Nephron (organoid): ENCODE results near the gene IL20RA.
A peak's percentile ranks its signal among the peaks of the same experiment; 100 is the strongest.

Experiments
- H3K27ac Mint-ChIP-seq, 3 experiments: 2 replicates each; pipeline ENCODE4 v1.8.0; 2020; ENCODE audit warnings: mixed read lengths in 3 of 3, mild to moderate bottlenecking in 2 of 3, moderate library complexity in 1 of 3
- H3K27me3 Mint-ChIP-seq: 2 replicates; pipeline ENCODE4 v1.8.0; 2021; ENCODE audit warnings: low read depth, mild to moderate bottlenecking, moderate library complexity, mixed read lengths
- H3K36me3 Mint-ChIP-seq: 2 replicates; pipeline ENCODE4 v1.8.0; 2020; ENCODE audit warnings: low read depth, mixed read lengths
- H3K4me1 Mint-ChIP-seq: 2 replicates; pipeline ENCODE4 v1.8.0; 2020; ENCODE audit warnings: mixed read lengths
- H3K4me3 Mint-ChIP-seq, 3 experiments: 2 replicates each; pipeline ENCODE4 v1.8.0; 2020; ENCODE audit warnings: mild to moderate bottlenecking in 3 of 3, mixed read lengths in 3 of 3, moderate library complexity in 2 of 3
- H3K9me3 Mint-ChIP-seq: 2 replicates; pipeline ENCODE4 v1.8.0; 2020; ENCODE audit warnings: mixed read lengths
- TF ChIP-seq, protein P1 (sequence below), 3 experiments: fragments of 200-600 bp; sonication (generic); IDR thresholded peaks; one replicate each; pipeline ENCODE4 v1.5.0; 2021; ENCODE audit warnings: antibody characterized with exemption in 3 of 3; ENCODE audit not compliant: unreplicated experiment in 3 of 3

Gene IL20RA

DNA sequence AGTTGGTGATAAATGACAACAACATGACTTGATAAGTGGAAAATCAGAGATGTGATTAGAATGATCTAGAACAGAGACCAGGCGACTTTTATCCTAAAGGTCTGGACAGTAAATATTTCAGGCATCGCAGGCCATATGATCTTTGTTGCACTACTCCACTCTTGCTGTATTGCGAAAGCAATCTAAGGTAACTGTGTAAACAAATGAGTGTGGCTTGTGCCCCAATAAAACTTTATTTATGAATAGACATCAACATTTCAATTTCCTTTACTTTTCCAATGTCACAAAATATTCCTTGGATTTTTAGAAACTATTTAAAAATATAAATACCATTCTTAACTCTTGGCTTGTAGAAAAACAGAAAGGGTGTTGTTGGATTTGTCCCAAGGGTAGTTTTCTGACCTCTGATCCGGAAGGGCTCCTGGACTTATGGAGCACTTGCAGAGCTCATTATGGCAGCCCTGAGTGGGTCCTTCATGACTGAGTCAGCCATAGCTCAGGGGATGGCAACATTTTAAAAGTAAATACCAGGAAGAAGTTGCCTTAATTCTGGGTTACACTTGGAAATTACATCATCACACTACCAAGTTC lies 34.5 kb downstream of the IL20RA start:
- Mint-ChIP-seq H3K4me1 (peaks cover 19% of the 10 kb centered on the region), H3K27me3 (no peaks in the 10 kb centered on the region), H3K9me3 (no peaks in the 10 kb centered on the region), H3K27ac (no peak overlapping the region), H3K4me3 (no peak overlapping the region), H3K36me3 (no peaks in the 10 kb centered on the region)
- TF ChIP-seq, protein P1, sequence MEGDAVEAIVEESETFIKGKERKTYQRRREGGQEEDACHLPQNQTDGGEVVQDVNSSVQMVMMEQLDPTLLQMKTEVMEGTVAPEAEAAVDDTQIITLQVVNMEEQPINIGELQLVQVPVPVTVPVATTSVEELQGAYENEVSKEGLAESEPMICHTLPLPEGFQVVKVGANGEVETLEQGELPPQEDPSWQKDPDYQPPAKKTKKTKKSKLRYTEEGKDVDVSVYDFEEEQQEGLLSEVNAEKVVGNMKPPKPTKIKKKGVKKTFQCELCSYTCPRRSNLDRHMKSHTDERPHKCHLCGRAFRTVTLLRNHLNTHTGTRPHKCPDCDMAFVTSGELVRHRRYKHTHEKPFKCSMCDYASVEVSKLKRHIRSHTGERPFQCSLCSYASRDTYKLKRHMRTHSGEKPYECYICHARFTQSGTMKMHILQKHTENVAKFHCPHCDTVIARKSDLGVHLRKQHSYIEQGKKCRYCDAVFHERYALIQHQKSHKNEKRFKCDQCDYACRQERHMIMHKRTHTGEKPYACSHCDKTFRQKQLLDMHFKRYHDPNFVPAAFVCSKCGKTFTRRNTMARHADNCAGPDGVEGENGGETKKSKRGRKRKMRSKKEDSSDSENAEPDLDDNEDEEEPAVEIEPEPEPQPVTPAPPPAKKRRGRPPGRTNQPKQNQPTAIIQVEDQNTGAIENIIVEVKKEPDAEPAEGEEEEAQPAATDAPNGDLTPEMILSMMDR (IDR thresholded peaks at IDR 0.05; ENCODE audit: unreplicated experiment in 3 of 3), result no peak

DNA sequence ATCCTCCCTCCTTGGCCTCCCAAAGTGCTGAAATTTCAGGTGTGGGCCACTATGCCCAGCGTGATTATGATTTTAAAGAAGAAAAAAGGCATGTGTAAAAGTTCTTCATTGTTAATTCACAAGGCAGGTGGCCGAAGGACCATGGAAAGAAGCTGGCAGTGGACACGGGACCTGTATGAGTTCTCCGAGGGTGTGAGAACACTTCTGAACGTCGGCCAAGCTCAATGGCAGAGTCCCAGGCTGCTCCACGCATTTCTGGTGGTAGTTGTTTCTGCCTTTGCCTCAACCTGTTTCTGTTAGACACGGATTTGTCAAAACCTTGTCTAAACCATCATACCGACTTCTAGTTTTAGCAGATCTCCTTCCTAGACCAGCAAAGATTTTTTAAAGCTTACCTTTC lies 36.6 kb downstream of the IL20RA start:
- Mint-ChIP-seq H3K27ac (no peak overlapping the region), H3K36me3 (no peaks in the 10 kb centered on the region), H3K4me3 (no peak overlapping the region), H3K4me1 (peaks cover 10% of the 10 kb centered on the region), H3K27me3 (peaks cover 4% of the 10 kb centered on the region), H3K9me3 (no peaks in the 10 kb centered on the region)
- TF ChIP-seq, protein P1 (IDR thresholded peaks at IDR 0.05; ENCODE audit: unreplicated experiment in 3 of 3), result no peak

DNA sequence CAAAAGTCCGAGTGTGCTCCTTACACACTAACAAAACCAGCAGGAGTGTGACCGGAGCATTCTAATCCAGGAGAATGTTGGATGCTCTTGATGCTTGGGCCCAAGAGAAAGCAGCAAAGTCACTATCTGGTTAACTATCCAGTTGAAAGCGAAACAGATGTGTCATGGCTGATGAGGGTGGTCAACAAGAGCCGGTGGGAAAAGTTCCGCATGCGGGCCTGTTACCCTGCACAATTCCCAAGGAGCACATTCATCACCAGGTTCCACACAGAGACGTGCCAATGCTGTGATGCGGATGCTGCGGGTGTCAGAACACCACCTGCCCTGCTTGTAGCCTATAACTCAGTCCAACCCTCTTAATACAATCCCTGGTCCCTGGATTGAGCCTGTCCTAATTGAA lies 38.7 kb downstream of the IL20RA start:
- Mint-ChIP-seq H3K4me1 (peaks cover 6% of the 10 kb centered on the region), H3K4me3 (no peak overlapping the region), H3K9me3 (no peaks in the 10 kb centered on the region), H3K27ac (no peak overlapping the region), H3K36me3 (no peaks in the 10 kb centered on the region), H3K27me3 (peaks cover 13% of the 10 kb centered on the region)
- TF ChIP-seq, protein P1 (IDR thresholded peaks at IDR 0.05; ENCODE audit: unreplicated experiment in 3 of 3), result no peak

DNA sequence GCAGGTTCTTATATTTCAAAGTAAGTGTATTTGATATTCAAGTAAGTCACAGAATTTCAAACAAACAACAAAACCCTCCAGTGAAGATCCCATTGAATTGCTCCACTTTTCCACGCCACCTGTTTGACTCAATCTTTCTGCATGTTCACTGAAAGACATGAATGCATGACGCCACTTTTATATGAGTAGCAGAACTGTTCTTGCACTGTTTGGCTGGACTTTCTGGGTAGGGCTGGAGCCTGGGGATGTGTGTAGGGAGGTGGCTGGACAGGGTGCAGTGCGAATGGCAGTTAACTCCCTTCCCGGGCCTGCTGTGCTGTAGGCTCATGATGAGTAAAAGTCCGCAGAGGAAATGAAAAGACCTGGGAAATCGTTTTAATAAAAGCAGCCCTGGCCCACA lies 39.7 kb downstream of the IL20RA start:
- H3K4me1 Mint-ChIP-seq, result peaks cover 6% of the 10 kb centered on the region
- H3K9me3 Mint-ChIP-seq, result no peaks in the 10 kb centered on the region
- no peaks in the 10 kb centered on the region for H3K36me3 Mint-ChIP-seq
- H3K27me3 Mint-ChIP-seq, result peaks cover 16% of the 10 kb centered on the region
- H3K4me3 Mint-ChIP-seq, result no peak overlapping the region
- peak overlapping the region in 1 of 3 experiments; percentile 87 for H3K27ac Mint-ChIP-seq
- TF ChIP-seq, protein P1 (IDR thresholded peaks at IDR 0.05; ENCODE audit: unreplicated experiment in 3 of 3), result no peak

DNA sequence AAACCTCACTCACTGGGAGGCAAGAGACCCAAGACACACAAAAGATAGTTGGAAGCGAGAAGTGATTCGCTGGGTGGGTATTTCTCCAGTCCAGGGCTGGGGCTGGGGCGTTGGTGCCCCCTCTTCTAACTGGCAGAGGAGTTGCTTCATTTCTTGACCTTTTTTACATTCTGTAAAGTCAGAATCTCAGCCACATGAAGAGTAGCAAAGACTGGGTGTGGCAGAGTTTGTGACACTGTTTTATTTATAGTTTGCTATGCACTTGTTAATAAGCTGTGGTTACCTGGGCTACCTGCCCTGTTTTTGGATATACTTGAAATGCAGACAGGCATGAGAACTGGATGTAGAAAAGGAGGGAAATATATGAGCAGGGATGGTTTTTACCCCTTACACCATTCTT lies 42.3 kb downstream of the IL20RA start:
- Mint-ChIP-seq H3K27ac (no peak overlapping the region), H3K27me3 (peaks cover 16% of the 10 kb centered on the region), H3K4me1 (peaks cover 6% of the 10 kb centered on the region), H3K9me3 (no peaks in the 10 kb centered on the region), H3K4me3 (no peak overlapping the region), H3K36me3 (no peaks in the 10 kb centered on the region)
- TF ChIP-seq, protein P1 (IDR thresholded peaks at IDR 0.05; ENCODE audit: unreplicated experiment in 3 of 3), result no peak

DNA sequence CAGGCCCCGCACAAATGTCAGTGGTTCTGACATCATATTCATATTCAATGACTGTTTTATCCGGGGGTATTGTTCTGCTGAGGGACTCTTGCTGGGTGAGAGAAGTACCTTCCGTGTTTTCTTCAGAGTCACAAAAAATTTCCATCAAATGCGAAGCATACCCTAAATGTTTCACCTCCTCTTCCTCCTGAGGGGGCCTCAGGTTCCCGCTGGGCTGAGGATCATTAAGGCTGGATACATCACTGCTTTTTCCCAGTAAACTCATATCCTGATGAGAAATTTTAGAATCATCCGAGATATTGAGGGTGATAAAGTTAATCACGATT lies 42.8 kb downstream of the IL20RA start:
- Mint-ChIP-seq H3K27ac (no peak overlapping the region), H3K36me3 (no peaks in the 10 kb centered on the region)
- TF ChIP-seq, protein P1 (IDR thresholded peaks at IDR 0.05; ENCODE audit: unreplicated experiment in 3 of 3), result no peak

More for the DNA sequence above, 42.8 kb downstream of the IL20RA start:
- Mint-ChIP-seq H3K27me3 (peaks cover 16% of the 10 kb centered on the region), H3K9me3 (no peaks in the 10 kb centered on the region), H3K4me3 (no peak overlapping the region), H3K4me1 (peaks cover 6% of the 10 kb centered on the region)
